HUES6 (cell line): Measurements from ENCODE around the gene MED22.
"Not testable (repeated sequence)": the region's sequence is repeated elsewhere in the genome, so short reads cannot be mapped to it uniquely, and the experiment has no call there.

Experiments used
- H3K27ac ChIP-seq: 2 replicates; pipeline ENCODE4 v1.7.0; 2013; ENCODE audit warnings: low read depth, mild to moderate bottlenecking, low read length, inconsistent platforms
- H3K27me3 ChIP-seq: 2 replicates; pipeline ENCODE4 v1.6.1; 2013; ENCODE audit warnings: low read length; ENCODE audit not compliant: control insufficient read depth, insufficient read depth
- H3K36me3 ChIP-seq: 2 replicates; pipeline ENCODE4 v1.6.1; 2013; ENCODE audit warnings: low read length; ENCODE audit not compliant: control insufficient read depth, insufficient read depth
- H3K4me1 ChIP-seq: 2 replicates; pipeline ENCODE4 v1.6.1; 2013; ENCODE audit warnings: low read length; ENCODE audit not compliant: control insufficient read depth, insufficient read depth
- H3K4me3 ChIP-seq: 2 replicates; pipeline ENCODE4 v1.5.1; 2013; ENCODE audit warnings: low read depth, low read length
- H3K9ac ChIP-seq: one replicate; pipeline ENCODE4 v1.6.1; 2013; ENCODE audit warnings: mild to moderate bottlenecking, low read length
- H3K9me3 ChIP-seq: 2 replicates; pipeline ENCODE4 v1.6.1; 2013; ENCODE audit warnings: low read depth, low read length; ENCODE audit not compliant: control insufficient read depth, insufficient read depth

MED22 gene

DNA sequence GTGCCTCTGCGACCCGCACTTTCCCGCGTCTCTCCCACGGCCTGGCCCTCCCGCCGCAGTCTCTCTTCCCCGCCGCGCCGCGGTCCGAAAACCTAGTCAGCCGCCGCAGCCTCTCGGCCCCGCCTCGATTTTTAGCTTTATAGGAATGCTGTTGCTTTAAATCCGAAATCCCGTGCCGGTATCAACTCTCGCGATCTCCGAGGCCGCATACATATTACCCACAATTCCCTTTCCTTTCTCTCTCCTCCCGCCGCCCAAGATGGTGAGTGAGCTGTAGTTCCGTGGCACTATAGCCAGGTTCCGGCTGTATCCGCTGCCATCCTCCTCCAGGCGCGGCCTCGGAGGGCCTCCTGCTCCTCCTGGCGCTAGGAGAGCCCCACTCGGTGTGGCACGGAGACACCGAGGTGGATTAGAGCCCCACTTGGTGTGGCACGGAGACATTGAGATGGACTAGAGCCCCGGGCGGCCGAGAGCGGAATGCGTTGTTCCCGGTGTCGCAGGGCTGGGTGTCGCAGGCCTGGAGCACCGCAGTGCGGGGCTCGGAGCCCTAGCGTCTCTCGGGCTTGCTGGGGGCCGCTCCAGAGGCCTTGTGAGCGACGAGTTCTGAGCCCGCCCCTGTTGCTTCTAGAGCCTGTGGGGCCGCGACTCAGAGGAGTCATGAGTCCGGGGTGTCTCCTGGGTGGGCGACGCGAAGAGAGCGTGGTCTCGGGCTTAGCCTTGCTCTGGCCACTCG, at the start of gene MED22, which contains the start of gene RPL7A:
Gene MED22, minus strand, starts transcription at position 147 of the 733 bp plus-strand sequence. CDS start 1,469 bp downstream, outside the sequence.
Gene RPL7A, plus strand, starts transcription at position 234 of the 733 bp plus-strand sequence. Its CDS starts 26 bp downstream, at position 260.
- Histone ChIP-seq H3K36me3 (peaks cover 81% of the 10 kb centered on the region), H3K27me3 (no peaks in the 10 kb centered on the region), H3K9me3 (no peaks in the 10 kb centered on the region), H3K4me1 (peaks cover 11% of the 10 kb centered on the region; the same call in 1 of the 2 replicates), H3K4me3 (peak within 1 kb of the TSS; percentile 78), H3K27ac (peak within 1 kb of the TSS; percentile 98), H3K9ac (peak within 1 kb of the TSS; percentile 100)

DNA sequence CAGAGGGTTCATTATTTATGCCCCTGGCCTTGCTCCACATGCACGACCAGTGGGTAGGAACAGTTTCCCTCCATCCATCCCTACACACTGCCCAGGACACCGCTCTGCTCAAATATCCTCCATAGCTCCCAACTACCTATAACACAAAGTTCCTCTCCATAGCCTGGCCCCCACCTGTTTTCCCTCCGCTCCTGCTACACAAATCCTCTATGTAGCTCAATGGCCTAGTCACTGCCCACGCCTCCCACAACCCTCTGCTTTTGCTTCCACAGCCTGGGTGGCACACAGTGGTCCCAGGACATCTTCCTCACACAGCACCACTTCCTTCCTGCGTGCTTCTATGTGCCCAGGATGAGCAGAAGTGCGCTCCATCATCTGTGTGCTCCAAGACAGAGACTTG, 49.4 kb upstream of the MED22 start:
- Histone ChIP-seq H3K9me3 (no peaks in the 10 kb centered on the region), H3K4me1 (no peaks in the 10 kb centered on the region), H3K36me3 (no peaks in the 10 kb centered on the region), H3K27ac (no peak overlapping the region), H3K4me3 (no peak overlapping the region), H3K27me3 (peaks cover 5% of the 10 kb centered on the region; the same call in 1 of the 2 replicates), H3K9ac (no peak overlapping the region)

DNA sequence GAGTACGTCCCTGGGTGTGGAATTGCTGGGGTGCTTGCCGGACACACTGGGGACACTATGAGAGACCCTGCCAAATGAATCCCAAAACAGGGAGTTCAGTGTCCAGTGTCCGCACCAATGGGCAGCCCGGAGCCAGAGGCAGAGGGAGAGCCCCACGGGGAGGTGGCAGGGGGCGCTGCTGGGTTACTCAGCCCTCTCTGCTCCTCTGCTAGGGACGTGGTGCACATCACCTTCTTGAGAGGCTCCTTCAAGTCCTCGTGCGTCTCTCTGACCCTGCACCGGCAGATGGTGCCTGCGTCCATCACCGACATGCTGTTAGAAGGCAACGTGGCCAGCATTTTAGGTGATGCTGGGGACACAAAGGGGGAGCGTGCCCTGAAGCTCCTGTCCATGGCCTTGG, 49.0 kb upstream of the MED22 start:
- H3K27me3 ChIP-seq: peaks cover 5% of the 10 kb centered on the region; the same call in 1 of the 2 replicates
- H3K4me1 ChIP-seq: no peaks in the 10 kb centered on the region
- H3K4me3 ChIP-seq: no peak overlapping the region
- no peaks in the 10 kb centered on the region for H3K9me3 ChIP-seq
- H3K36me3 ChIP-seq: no peaks in the 10 kb centered on the region
- no peak overlapping the region for H3K27ac ChIP-seq
- no peak overlapping the region for H3K9ac ChIP-seq

DNA sequence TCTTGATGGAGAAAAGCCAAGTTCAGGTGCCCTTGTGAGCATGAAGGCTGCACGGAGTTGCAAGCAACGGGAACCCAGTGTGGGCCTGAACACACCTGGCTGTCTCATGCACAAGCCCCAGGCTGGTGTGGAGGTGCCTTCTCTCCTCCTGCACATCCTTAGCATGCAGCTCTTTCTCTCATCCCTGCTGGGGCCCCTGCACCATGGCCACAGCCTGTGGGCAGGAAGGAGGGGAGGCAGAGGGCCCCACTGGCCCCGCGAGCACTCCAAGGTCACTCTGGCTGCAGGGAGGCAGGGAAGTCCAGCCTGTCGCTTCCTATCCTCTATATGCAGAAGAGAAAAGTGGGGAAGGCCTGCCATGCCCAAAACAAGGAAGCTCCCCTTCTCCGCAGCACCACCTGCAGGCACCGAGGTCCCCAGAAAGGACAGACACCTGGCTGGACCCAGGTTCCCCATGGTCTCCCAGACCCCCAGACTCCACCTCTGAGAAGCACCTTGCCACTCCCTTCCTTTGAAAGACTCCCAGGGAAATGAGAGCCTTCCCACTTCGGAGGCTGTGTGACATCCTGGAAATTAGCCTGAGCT, 46.8 kb upstream of the MED22 start:
- no peak overlapping the region for H3K4me3 ChIP-seq
- peaks cover 5% of the 10 kb centered on the region; the same call in 1 of the 2 replicates for H3K27me3 ChIP-seq
- no peak overlapping the region for H3K9ac ChIP-seq
- H3K9me3 ChIP-seq: peaks cover 7% of the 10 kb centered on the region
- no peaks in the 10 kb centered on the region for H3K36me3 ChIP-seq
- H3K27ac ChIP-seq: no peak overlapping the region
- no peaks in the 10 kb centered on the region for H3K4me1 ChIP-seq

DNA sequence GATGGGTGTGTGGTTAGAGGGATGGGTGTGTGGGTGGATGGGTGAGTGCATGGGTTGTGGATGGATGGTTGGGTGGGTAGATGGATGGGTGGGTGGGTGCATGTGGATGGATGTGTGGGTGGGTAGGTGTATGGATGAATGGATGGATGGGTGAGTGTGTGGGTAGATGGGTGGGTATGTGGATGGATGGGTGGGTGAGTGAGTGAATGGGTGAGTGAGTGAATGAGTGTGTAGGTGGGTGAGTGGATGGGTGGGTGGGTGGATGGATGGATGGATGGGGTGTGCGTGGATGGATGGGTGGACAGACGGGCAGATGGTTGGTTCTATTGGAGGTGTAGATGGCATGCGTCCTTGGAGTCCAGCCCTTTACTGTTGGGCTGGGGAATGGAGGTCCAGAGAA, 45.5 kb upstream of the MED22 start:
- Histone ChIP-seq H3K36me3 (no peaks in the 10 kb centered on the region), H3K27me3 (peaks cover 5% of the 10 kb centered on the region; the same call in 1 of the 2 replicates), H3K9ac (no peak overlapping the region), H3K4me3 (no peak overlapping the region), H3K4me1 (no peaks in the 10 kb centered on the region), H3K27ac (no peak overlapping the region), H3K9me3 (peaks cover 7% of the 10 kb centered on the region)

GRCh38 chr9:133392308-133392707, 44.4 kb upstream of the MED22 start:
- not testable (repeated sequence) for H3K4me1 ChIP-seq, H3K36me3 ChIP-seq, H3K9ac ChIP-seq, H3K27me3 ChIP-seq, H3K4me3 ChIP-seq, H3K9me3 ChIP-seq, H3K27ac ChIP-seq

DNA sequence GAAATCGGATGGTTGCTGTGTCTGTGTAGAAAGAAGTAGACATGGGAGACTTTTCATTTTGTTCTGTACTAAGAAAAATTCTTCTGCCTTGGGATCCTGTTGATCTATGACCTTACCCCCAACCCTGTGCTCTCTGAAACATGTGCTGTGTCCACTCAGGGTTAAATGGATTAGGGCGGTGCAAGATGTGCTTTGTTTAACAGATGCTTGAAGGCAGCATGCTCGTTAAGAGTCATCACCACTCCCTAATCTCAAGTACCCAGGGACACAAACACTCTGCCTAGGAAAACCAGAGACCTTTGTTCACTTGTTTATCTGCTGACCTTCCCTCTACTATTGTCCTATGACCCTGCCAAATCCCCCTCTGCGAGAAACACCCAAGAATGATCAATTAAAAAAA, 43.5 kb upstream of the MED22 start:
- H3K27ac ChIP-seq, H3K36me3 ChIP-seq, H3K4me1 ChIP-seq, H3K9me3 ChIP-seq, H3K4me3 ChIP-seq, H3K27me3 ChIP-seq, H3K9ac ChIP-seq: not testable (repeated sequence)

GRCh38 chr9:133390713-133391112, 42.8 kb upstream of the MED22 start:
- peaks cover 5% of the 10 kb centered on the region; the same call in 1 of the 2 replicates for H3K27me3 ChIP-seq
- no peaks in the 10 kb centered on the region for H3K36me3 ChIP-seq
- H3K27ac ChIP-seq: no peak overlapping the region
- no peak overlapping the region for H3K9ac ChIP-seq
- no peak overlapping the region for H3K4me3 ChIP-seq
- no peaks in the 10 kb centered on the region for H3K4me1 ChIP-seq
- H3K9me3 ChIP-seq: peaks cover 7% of the 10 kb centered on the region

DNA sequence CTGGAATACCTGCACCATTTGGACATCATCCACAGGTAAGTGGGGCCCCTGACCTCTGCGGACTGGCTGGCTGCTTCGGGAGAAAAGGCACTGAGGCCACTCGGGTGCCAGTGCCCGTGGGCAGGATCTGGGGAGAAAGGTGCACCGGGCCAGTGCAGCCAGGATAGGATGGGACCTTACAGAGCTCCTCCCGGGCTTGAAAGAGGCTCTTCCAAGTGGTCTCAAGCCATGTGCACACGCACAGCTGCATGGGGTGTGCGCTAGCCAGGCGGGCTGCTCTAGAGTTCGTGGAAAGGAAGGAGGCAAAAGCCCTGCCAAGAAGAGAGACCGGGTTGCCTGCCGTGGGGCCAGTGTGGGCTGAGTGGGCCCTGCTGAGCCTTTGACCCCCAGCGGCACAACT, 41.6 kb upstream of the MED22 start:
- H3K4me3 ChIP-seq: no peak overlapping the region
- no peak overlapping the region for H3K9ac ChIP-seq
- peaks cover 7% of the 10 kb centered on the region for H3K9me3 ChIP-seq
- no peaks in the 10 kb centered on the region for H3K36me3 ChIP-seq
- H3K4me1 ChIP-seq: no peaks in the 10 kb centered on the region
- no peak overlapping the region for H3K27ac ChIP-seq
- H3K27me3 ChIP-seq: peaks cover 5% of the 10 kb centered on the region; the same call in 1 of the 2 replicates

DNA sequence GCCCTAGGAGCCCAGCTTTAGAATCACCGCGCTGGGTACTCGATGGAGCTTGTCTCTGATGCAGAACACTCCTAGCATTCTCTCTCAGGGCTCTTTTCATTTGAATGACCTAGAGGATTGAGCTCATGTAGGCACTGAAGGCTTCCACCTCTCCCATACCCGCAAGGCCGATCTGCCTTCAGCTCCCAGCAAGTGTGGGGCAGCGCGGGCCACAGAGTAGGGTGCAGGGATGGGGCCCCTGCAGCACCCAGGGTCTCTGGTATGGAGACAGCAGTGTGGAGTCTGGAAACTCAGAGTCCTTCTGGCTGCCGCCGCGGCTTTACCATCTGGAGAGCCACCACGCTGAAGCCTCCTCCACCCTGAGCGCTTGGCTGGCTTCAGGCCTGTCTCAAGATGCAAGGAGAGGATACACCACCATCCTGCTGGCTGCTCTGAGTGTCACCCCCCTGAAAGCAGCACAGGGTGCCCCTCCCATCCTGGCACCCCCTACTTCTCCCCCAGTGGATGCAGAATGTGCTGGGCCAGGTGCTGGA, 41.2 kb upstream of the MED22 start:
- Histone ChIP-seq H3K9me3 (peaks cover 7% of the 10 kb centered on the region), H3K4me1 (no peaks in the 10 kb centered on the region), H3K9ac (no peak overlapping the region), H3K4me3 (no peak overlapping the region), H3K36me3 (no peaks in the 10 kb centered on the region), H3K27me3 (peaks cover 5% of the 10 kb centered on the region; the same call in 1 of the 2 replicates), H3K27ac (no peak overlapping the region)

GRCh38 chr9:133387680-133388079, 39.7 kb upstream of the MED22 start:
- no peaks in the 10 kb centered on the region for H3K27me3 ChIP-seq
- no peak overlapping the region for H3K9ac ChIP-seq
- H3K9me3 ChIP-seq: peaks cover 16% of the 10 kb centered on the region
- no peak overlapping the region for H3K27ac ChIP-seq
- H3K36me3 ChIP-seq: no peaks in the 10 kb centered on the region
- no peaks in the 10 kb centered on the region for H3K4me1 ChIP-seq
- H3K4me3 ChIP-seq: no peak overlapping the region
